Breast epithelium (tissue), 4 donors: ENCODE results near the gene GABPB1. TPM values are rescaled to one million over a fixed set of nuclear protein-coding genes. Genes with fewer than 3 reads are reported as not detected.
"Not testable (repeated sequence)": the region's sequence is repeated elsewhere in the genome, so short reads cannot be mapped to it uniquely, and the experiment has no call there.

Experiments used
- DNase-seq, 2 donors: peaks; one replicate each; pipeline ENCODE4 v3.0.0-alpha.2; 2019; ENCODE audit warnings: low spot score in 2 of 2
- H3K27ac ChIP-seq, 2 donors: fragments of 200-600 bp; sonication (generic) in 1 of 2; one replicate each; pipeline ENCODE4 v1.5.1; 2016 to 2019; ENCODE audit warnings: mild to moderate bottlenecking in 1 of 2
- H3K27me3 ChIP-seq, 2 donors: fragments of 200-600 bp; sonication (generic) in 1 of 2; one replicate each; pipeline versions ENCODE4 v1.5.1 to v1.6.0; 2017 to 2019; ENCODE audit warnings: control low read depth in 1 of 2, mild to moderate bottlenecking in 1 of 2
- H3K36me3 ChIP-seq: fragments of 200-600 bp; one replicate; pipeline ENCODE4 v1.5.1; 2019
- H3K4me1 ChIP-seq, 2 donors: fragments of 200-600 bp; sonication (generic); one replicate each; pipeline ENCODE4 v1.5.1; 2016 to 2019; ENCODE audit warnings: control low read depth in 1 of 2
- H3K4me3 ChIP-seq, 3 donors: fragments of 200-600 bp; sonication (generic); 1 replicate in 2 of 3; 2 replicates in 1 of 3; pipeline ENCODE4 v1.5.1; 2016 to 2019; ENCODE audit warnings: mild to moderate bottlenecking in 3 of 3, moderate library complexity in 2 of 3
- H3K9me3 ChIP-seq, 2 donors: fragments of 200-600 bp; sonication (generic) in 1 of 2; one replicate each; pipeline ENCODE4 v1.5.1; 2016 to 2019; ENCODE audit warnings: control low read depth in 1 of 2
- POLR2A ChIP-seq: fragments of 450-650 bp; IDR thresholded peaks from one replicate; pipeline ENCODE4 v1.6.1; 2016; ENCODE audit warnings: antibody characterized with exemption, mild to moderate bottlenecking, moderate library complexity
- POLR2AphosphoS5 ChIP-seq, 3 donors: sonication (generic); formaldehyde crosslinking; IDR thresholded peaks; one replicate each; pipeline ENCODE4 v1.6.1; 2017; ENCODE audit warnings: antibody characterized with exemption in 3 of 3
- intact Hi-C: fragments of 100-400 bp; cut with DNase I; formaldehyde crosslinking; loops from one replicate; pipeline ENCODE4 v1.15.1; 2023; ENCODE audit warnings: low total_unique reads
- total RNA-seq, 3 donors: library from RNA; depleted of rRNA; stranded (reverse); fragments of >200 nt; gene quantifications; one replicate each; pipeline ENCODE4 v1.1.0, GENCODE V29; 2016
- TF ChIP-seq, protein P1 (sequence below), 3 donors: fragments of 450-650 bp; IDR thresholded peaks; one replicate each; pipeline ENCODE4 v1.5.1; 2016 to 2017; ENCODE audit warnings: antibody characterized with exemption in 3 of 3, mild to moderate bottlenecking in 3 of 3, moderate library complexity in 3 of 3

The GABPB1 gene
- total RNA-seq = 10 to 100 TPM; 14.6 to 37.4 (median 35.9) TPM

DNA sequence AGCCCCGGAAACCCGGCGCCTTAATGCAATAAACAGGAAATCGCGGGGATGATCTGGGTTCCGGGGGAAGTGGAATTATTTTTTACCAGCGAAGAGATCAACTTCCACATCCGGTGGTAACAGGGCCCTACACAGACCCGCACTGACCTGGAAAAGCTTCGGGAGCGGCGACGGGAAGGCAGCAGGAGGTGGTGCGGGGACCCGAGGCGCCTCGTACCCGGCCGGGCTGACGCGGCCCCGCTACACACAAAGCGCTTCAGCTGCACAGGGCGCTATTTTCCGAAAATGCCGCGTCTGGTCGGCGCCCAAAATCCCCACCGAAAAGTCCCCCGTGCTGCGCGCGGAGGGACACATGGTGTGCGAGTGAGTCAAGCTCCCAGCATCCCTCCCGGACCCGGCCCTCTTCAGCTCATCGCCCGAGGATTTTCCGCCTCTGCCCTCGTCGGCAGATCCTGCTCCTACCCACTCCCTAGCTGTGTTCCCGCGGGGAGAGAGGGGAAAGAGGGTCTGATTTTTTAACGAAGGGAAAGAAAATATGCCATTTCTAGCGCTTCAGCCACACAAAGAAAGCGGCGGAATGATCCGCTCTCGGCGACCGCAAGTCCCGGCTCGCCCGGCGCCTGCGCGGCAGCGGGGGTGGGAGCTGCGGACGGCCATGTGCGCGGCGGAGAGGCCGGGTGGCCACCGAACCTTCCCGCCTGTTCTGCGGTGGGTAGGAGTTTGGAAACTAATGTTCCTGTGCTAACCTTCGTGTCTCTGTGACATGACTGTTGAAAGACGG lies at the start of gene GABPB1:
TSS of gene GABPB1 (minus strand) at position 361 of the 781 bp plus-strand sequence. CDS start 45,400 bp downstream, outside the sequence.
- peak within 1 kb of the TSS; percentile 99 to 100 for H3K27ac ChIP-seq
- H3K9me3 ChIP-seq = no peaks in the 10 kb centered on the region
- H3K36me3 ChIP-seq = no peaks in the 10 kb centered on the region
- intact Hi-C loops = no loop called here
- TF ChIP-seq, protein P1, sequence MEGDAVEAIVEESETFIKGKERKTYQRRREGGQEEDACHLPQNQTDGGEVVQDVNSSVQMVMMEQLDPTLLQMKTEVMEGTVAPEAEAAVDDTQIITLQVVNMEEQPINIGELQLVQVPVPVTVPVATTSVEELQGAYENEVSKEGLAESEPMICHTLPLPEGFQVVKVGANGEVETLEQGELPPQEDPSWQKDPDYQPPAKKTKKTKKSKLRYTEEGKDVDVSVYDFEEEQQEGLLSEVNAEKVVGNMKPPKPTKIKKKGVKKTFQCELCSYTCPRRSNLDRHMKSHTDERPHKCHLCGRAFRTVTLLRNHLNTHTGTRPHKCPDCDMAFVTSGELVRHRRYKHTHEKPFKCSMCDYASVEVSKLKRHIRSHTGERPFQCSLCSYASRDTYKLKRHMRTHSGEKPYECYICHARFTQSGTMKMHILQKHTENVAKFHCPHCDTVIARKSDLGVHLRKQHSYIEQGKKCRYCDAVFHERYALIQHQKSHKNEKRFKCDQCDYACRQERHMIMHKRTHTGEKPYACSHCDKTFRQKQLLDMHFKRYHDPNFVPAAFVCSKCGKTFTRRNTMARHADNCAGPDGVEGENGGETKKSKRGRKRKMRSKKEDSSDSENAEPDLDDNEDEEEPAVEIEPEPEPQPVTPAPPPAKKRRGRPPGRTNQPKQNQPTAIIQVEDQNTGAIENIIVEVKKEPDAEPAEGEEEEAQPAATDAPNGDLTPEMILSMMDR (IDR thresholded peaks at IDR 0.05) = no peak
- TF ChIP-seq POLR2A = peak; percentile 68
- TF ChIP-seq POLR2AphosphoS5 (IDR thresholded peaks at IDR 0.05) = peak; percentile 75 to 83 (median 78)
- peak within 1 kb of the TSS; percentile 93 to 100 (median 94) for H3K4me3 ChIP-seq
- no peaks in the 10 kb centered on the region for H3K27me3 ChIP-seq
- H3K4me1 ChIP-seq = peaks cover 7 to 14% of the 10 kb centered on the region in 2 donors
- DNase-seq = peak; percentile 75 to 85

DNA sequence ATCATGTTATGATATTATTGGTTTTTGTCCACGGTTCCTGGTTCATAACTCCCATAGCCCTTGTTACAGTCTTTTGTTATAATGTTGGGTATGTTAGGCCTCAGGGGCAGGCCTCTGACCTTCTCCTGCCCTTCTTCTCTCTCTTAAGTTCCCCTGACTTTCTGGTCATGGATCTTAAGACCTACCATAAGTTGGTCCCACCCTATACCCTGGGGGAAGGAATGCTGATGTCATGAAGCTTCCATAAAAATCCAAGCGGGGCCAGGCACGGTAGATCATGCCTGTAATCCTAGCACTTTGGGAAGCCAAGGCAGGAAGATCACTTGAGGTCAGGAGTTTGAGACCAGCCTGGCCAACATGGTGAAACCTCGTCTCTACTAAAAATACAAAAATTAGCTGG lies 36.6 kb upstream of the GABPB1 start:
- H3K36me3 ChIP-seq, H3K4me3 ChIP-seq, H3K9me3 ChIP-seq, DNase-seq, intact Hi-C loops, H3K4me1 ChIP-seq, H3K27me3 ChIP-seq: not testable (repeated sequence)
- H3K27ac ChIP-seq = peak overlapping the region in 1 of 2 donors; percentile 48

DNA sequence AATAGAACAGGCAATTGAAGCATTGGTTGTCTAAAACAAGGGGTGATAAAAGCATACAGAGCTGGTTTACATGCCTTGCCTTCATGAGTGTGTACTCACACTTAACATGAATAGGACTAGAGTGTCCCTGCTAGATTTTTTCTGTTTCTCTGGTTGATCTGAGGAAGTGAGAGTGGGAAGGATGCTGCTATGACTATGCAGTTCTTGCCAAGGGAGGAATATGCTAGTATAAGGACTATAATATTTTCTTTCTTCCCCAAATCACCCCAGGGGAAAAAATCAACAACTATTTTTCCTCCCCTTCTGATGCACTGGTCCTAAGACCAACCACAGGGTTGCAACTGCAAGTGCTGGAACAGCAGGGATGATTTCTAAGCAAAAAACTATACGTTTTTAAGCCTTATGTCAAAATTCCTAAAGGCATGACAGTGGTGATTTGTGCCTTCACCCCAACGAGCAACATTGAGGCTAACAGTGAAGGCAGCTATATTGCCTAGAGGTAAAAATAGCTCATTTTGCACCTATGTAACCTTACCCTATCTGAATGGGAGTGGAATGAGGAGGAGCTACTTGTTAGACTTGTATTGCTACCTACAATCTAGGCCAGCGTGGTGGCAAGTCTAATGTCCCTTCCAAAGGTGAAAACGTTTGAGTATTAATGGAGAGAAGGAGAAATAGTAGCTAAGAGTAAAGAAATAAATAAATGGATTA lies 35.7 kb upstream of the GABPB1 start:
- Histone ChIP-seq H3K27ac (no peak overlapping the region), H3K36me3 (no peaks in the 10 kb centered on the region), H3K4me1 (no peaks in the 10 kb centered on the region), H3K27me3 (no peaks in the 10 kb centered on the region), H3K4me3 (no peak overlapping the region), H3K9me3 (no peaks in the 10 kb centered on the region)
- TF ChIP-seq, protein P1 (IDR thresholded peaks at IDR 0.05) = no peak
- TF ChIP-seq POLR2A (no peak), POLR2AphosphoS5 (IDR thresholded peaks at IDR 0.05) (no peak)
- intact Hi-C loops = no loop called here
- DNase-seq = no peak

DNA sequence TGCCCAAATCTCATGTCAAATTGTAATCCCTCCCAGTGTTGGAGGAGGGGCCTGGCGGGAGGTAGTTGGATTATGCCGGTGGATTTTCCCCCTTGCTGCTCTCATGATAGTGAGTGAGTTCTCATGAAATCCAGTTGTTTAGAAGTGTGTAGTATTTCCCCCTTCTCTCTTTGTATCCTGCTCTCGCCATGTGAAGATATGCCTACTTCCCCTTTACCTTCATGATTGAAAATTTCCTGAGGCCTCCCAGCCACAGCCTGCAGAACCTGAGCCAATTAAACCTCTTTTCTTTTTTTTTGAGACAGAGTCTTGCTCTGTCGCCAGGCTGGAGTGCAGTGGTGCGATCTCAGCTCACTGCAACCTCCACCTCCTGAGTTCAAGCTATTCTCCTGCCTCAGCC lies 27.4 kb upstream of the GABPB1 start:
- DNase-seq, H3K9me3 ChIP-seq, H3K4me3 ChIP-seq, H3K27me3 ChIP-seq, H3K4me1 ChIP-seq, H3K36me3 ChIP-seq, intact Hi-C loops, H3K27ac ChIP-seq: not testable (repeated sequence)

DNA sequence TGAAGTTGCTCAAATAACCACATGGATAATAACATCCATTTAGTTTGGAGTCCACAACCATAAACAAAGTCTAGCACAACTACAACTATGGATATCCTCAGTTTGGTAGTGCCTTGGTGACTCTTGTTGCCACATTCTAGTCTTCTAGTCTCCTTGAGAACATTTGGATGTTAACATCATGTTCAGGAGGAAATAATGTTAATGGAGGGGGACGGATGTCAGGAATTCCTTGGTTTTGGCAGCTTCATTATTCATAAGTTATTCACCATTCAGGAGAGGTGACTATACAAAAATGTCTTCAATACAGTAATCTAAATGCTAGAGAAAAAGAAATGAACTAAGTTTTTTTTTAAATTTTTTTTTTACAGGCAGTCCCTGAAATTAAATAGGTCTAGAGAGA lies 26.4 kb upstream of the GABPB1 start:
- intact Hi-C loops = no loop called here
- Histone ChIP-seq H3K4me3 (no peak overlapping the region), H3K27me3 (no peaks in the 10 kb centered on the region)

More for the DNA sequence above, 26.4 kb upstream of the GABPB1 start:
- Histone ChIP-seq H3K9me3 (no peaks in the 10 kb centered on the region), H3K27ac (no peak overlapping the region), H3K36me3 (no peaks in the 10 kb centered on the region), H3K4me1 (no peaks in the 10 kb centered on the region)
- TF ChIP-seq POLR2AphosphoS5 (IDR thresholded peaks at IDR 0.05) (no peak), POLR2A (no peak)
- TF ChIP-seq, protein P1 (IDR thresholded peaks at IDR 0.05) = no peak
- no peak for DNase-seq
